RWPE1 (cell line): Measurements from ENCODE around the gene TRERF1.
A peak's percentile ranks its signal among the peaks of the same experiment; 100 is the strongest.

Experiments used
- CTCF ChIA-PET: fragments of 350-600 bp; sonication (Branson Sonifier 250); formaldehyde crosslinking; extraction: SDS; loops from one replicate; lab custom pipeline; 2021; lab: Yijun Ruan, JAX
- POLR2A ChIA-PET: fragments of 400-600 bp; formaldehyde crosslinking; extraction: SDS; loops from one replicate; lab custom pipeline; 2020; ENCODE audit warnings: antibody characterized with exemption; ENCODE audit not compliant: low non-redundant PET; lab: Yijun Ruan, JAX
- DNase-seq: peaks from one replicate; pipeline ENCODE4 v3.0.0; 2012; ENCODE audit warnings: low spot score
- H3K27ac ChIP-seq: fragments of 450-650 bp; 2 replicates; pipeline ENCODE4 v1.5.1; 2017
- TF ChIP-seq, protein P1 (sequence below): fragments of 450-650 bp; conservative IDR thresholded peaks from 2 replicates; pipeline ENCODE4 v1.5.1; 2017; ENCODE audit warnings: low read depth, mild to moderate bottlenecking

The TRERF1 gene

DNA sequence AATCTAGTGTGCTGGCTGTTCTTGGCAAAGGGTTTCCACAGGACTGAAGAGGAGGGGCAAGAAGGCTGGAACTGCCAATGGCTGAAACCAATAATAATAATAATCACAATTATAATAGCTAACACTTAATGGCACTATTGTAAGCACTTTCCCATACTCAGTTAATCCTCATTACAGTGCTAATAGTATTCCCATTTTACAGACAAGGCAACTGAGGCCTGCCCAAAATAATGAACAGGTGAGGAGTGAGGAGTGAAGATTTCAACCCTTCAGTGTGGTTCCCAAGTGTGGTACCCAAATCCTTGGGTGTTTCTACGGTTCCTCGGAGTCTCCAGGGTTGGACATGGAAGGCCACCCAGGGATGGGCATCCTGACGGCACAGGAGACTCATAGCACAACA lies 69.9 kb downstream of the TRERF1 start:
- no peak for DNase-seq
- H3K27ac ChIP-seq, result no peak overlapping the region
- CTCF ChIA-PET, result no interaction called here
- POLR2A ChIA-PET, result no interaction called here
- TF ChIP-seq, protein P1, sequence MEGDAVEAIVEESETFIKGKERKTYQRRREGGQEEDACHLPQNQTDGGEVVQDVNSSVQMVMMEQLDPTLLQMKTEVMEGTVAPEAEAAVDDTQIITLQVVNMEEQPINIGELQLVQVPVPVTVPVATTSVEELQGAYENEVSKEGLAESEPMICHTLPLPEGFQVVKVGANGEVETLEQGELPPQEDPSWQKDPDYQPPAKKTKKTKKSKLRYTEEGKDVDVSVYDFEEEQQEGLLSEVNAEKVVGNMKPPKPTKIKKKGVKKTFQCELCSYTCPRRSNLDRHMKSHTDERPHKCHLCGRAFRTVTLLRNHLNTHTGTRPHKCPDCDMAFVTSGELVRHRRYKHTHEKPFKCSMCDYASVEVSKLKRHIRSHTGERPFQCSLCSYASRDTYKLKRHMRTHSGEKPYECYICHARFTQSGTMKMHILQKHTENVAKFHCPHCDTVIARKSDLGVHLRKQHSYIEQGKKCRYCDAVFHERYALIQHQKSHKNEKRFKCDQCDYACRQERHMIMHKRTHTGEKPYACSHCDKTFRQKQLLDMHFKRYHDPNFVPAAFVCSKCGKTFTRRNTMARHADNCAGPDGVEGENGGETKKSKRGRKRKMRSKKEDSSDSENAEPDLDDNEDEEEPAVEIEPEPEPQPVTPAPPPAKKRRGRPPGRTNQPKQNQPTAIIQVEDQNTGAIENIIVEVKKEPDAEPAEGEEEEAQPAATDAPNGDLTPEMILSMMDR, result no peak

DNA sequence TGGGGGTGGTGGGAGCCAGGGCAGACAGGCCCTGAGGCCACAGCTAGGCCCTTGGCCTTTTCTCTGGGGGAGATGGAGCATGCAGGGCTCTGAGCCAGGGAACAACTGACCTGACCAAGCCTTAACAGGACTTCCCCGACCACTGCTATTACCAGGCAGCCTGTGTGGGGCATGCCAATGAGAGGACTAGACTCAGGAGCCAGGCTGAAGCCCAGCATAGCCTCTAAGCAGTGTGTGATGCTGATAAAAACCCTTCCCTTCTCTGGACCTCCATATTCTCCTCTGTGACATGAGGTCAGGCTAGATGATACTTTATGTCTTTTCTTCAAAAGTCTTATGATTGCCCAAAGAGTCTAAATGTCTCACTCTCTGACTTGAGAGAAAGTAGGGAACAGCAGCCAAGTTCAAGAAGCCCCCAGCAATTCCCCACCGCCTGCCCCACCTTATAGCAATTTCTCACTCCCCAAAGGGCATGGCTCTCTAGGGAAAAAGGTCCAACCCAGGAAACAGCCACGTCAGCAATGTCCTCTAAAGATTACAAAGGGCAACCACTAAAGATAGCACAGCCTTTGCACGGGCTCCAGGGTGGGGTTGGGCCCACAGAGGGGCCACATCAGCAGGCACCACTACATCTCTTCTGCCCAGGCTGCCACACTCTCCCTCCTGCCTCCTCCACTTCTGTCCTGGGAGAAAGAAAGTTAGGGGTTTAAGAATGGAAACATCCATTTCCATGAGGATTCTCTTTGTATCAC lies 71.3 kb downstream of the TRERF1 start:
- H3K27ac ChIP-seq, result peak overlapping the region; percentile 33
- POLR2A ChIA-PET, result no interaction called here
- DNase-seq, result no peak
- CTCF ChIA-PET, result interaction anchor here (0.6 kb wide), 1 partner anchor 22 kb away, joined by 3 read pairs; no protein-coding TSS in a partner anchor
- TF ChIP-seq, protein P1, result no peak

DNA sequence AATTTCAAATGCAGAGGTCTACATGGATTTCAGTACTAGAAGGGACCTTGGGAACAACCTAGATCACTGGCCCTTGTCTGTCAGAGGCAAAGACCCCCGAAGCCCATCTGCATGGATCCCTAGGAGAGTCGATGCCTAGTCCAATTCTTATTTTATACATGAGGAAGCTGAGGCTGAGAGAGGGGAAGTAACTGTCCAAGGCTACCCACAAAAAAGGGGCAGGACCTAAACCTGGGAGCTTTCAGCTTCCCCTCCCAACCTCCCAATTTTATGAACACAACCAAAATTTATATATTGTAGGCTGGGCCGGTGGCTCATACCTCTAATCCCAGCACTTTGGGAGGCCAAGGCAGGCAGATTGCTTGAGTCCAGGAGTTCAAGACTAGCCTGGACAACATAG lies 73.2 kb downstream of the TRERF1 start:
- DNase-seq, result no peak
- no peak overlapping the region for H3K27ac ChIP-seq
- CTCF ChIA-PET, result interaction anchor here (0.5 to 0.9 kb wide), 3 partner anchors 96 to 176 kb away, joined by 3 to 7 read pairs (median 6); no protein-coding TSS in a partner anchor
- POLR2A ChIA-PET, result no interaction called here
- TF ChIP-seq, protein P1, result no peak

DNA sequence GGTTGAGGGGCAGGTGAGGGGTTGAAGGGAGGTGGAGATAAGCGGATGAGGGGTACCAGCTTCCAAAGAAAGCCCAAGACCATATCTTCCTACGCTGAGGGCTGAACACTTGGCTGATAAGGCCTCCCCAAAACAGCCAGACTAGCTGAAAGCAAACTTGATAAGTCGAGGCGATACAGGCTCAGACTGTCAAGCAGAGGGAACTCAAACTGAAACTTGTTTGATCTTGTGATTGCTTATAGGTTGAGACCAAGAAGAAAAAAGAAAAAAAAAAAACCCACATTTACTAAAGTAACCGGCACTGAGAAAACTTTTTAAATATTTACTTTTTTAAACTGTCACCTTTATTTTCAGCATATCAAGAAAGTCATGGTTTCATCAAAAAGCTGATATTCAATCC lies 73.6 kb downstream of the TRERF1 start:
- ChIA-PET CTCF (interaction anchor here (0.5 to 0.9 kb wide), 3 partner anchors 97 to 176 kb away, joined by 3 to 7 read pairs (median 6); no protein-coding TSS in a partner anchor), POLR2A (no interaction called here)
- no peak overlapping the region for H3K27ac ChIP-seq
- TF ChIP-seq, protein P1, result no peak
- no peak for DNase-seq

DNA sequence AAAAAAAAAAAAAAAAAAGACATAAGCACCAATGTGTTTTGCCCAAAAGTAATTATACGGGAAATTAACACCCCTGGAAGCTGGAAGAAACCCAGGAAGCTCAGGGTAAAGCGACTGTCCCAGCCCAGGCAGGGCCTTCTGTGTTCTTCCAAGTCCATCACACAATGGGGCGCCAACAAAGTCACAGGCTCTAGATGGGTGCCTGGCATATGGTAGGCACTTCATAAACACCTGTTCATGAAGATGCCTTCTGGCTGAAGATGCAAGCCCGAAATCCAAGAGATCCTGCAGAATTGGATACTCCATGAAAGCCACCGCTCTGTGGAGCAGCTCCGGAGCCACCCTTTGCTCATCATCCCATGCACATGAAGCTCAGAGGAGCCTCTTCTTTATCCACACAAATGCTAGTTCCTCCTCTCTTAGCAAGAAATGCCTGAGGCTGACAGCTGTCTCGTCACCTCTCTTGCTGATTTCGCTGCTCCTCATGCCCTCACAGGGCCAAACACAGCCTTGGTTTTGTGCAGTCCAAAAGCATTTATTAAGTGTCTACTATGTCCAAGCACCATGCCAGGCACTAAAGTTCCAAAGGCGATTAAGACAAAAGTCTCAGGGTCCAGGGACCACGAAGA lies 76.6 kb downstream of the TRERF1 start:
- DNase-seq, result no peak
- peak overlapping the region; percentile 69 for H3K27ac ChIP-seq
- TF ChIP-seq, protein P1, result no peak
- ChIA-PET CTCF (interaction anchor here (0.7 to 1.3 kb wide), 2 partner anchors 101 to 172 kb away, joined by 3 to 4 read pairs; no protein-coding TSS in a partner anchor), POLR2A (no interaction called here)

DNA sequence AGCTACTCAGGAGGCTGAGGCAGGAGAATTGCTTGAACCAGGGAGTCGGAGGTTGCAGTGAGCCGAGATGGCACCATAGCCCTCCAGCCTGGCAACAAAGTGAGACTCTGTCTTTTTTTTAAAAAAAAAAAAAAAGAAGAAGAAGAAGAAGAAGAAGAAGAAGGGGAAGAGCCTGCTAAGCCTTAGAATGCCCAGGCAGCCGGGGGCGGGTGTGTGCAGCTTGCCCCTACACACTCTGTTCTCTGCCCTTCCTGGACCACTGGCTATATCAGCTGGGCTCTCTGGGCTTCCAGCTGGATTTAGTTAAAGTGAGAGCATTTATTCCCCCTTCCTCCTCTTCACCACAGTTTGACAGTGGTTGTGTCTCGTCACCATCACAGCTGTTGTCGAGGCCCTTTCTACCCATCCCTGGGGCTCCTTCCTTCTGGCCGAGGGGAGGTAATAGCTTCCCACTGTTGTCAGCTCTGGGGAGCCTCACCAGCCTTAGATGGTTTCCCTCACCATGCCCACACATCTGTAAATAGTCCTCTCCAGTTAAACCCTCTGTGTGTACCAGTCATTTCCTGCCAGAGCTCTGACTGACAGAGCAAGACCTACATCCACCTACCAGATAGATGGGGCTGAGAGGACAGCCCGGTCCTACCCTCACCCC lies 77.6 kb downstream of the TRERF1 start:
- CTCF ChIA-PET, result interaction anchor here (0.6 to 1.3 kb wide), 3 partner anchors 27 to 174 kb away, joined by 3 to 4 read pairs (median 3); no protein-coding TSS in a partner anchor

More for the DNA sequence above, 77.6 kb downstream of the TRERF1 start:
- POLR2A ChIA-PET, result interaction anchor here (0.7 kb wide), 1 partner anchor 36 kb away, joined by 7 read pairs; no protein-coding TSS in a partner anchor
- TF ChIP-seq, protein P1, result no peak
- DNase-seq, result no peak
- H3K27ac ChIP-seq, result peak overlapping the region; percentile 69
